Measurements from ENCODE around the gene RBP2. TPM values are rescaled to one million over a fixed set of nuclear protein-coding genes. Genes with fewer than 3 reads are reported as not detected.

The RBP2 gene
- total and polyA plus RNA-seq, 8 donors: 2.9 to 52.7 TPM; not detected in 6

DNA sequence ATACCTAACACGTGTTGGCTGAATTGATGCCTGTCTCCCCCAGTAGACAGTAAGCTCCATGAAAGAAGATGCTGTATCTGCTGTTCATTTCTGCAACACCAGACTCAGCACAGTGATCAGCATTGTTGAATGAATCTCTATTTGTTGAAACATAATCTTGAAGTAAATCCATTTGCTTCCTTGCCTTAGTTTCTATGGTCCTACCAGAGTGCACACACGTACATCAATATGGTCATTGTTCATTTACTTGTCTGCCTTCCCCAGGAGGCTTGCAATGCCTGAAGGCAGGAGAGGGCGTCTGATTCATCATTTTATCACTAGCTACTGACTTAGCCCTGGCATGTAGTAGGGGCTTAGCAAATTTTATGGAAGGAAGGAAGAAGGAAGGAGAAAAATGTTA, 19.2 kb downstream of the RBP2 start:
- DNase-seq: no peak
- no peaks in the 10 kb centered on the region for H3K27me3 ChIP-seq
- intact Hi-C loops (cut with DNase I; ENCODE audit: low total_unique reads): no loop called here
- no peaks in the 10 kb centered on the region for H3K9me3 ChIP-seq
- H3K4me1 ChIP-seq: no peaks in the 10 kb centered on the region
- TF ChIP-seq POLR2AphosphoS5 (IDR thresholded peaks at IDR 0.05) (no peak), EP300 (IDR thresholded peaks at IDR 0.05) (no peak), POLR2A (IDR thresholded peaks at IDR 0.05) (no peak)
- TF ChIP-seq, protein P1, sequence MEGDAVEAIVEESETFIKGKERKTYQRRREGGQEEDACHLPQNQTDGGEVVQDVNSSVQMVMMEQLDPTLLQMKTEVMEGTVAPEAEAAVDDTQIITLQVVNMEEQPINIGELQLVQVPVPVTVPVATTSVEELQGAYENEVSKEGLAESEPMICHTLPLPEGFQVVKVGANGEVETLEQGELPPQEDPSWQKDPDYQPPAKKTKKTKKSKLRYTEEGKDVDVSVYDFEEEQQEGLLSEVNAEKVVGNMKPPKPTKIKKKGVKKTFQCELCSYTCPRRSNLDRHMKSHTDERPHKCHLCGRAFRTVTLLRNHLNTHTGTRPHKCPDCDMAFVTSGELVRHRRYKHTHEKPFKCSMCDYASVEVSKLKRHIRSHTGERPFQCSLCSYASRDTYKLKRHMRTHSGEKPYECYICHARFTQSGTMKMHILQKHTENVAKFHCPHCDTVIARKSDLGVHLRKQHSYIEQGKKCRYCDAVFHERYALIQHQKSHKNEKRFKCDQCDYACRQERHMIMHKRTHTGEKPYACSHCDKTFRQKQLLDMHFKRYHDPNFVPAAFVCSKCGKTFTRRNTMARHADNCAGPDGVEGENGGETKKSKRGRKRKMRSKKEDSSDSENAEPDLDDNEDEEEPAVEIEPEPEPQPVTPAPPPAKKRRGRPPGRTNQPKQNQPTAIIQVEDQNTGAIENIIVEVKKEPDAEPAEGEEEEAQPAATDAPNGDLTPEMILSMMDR (IDR thresholded peaks at IDR 0.05): no peak
- 71 to 83% (median 82%) methylated on average over 3 of the region's 3 CpGs for WGBS, 5 donors
- H3K4me3 ChIP-seq: no peak overlapping the region
- H3K27ac ChIP-seq: no peak overlapping the region
- peaks cover 0 to 2% (median 0%) of the 10 kb centered on the region in 4 donors for H3K36me3 ChIP-seq

- intact Hi-C loops (cut with DNase I; ENCODE audit: low total_unique reads): no loop called here
- Histone ChIP-seq H3K27ac (no peak overlapping the region), H3K4me1 (no peaks in the 10 kb centered on the region), H3K4me3 (no peak overlapping the region), H3K36me3 (peaks cover 0 to 4% (median 0%) of the 10 kb centered on the region in 4 donors), H3K27me3 (no peaks in the 10 kb centered on the region), H3K9me3 (no peaks in the 10 kb centered on the region)
- TF ChIP-seq, protein P1 (IDR thresholded peaks at IDR 0.05): no peak
- TF ChIP-seq POLR2AphosphoS5 (IDR thresholded peaks at IDR 0.05) (no peak), POLR2A (IDR thresholded peaks at IDR 0.05) (no peak), EP300 (IDR thresholded peaks at IDR 0.05) (no peak)
- DNase-seq: no peak
- WGBS, 5 donors: 77 to 89% (median 84%) methylated on average over 4 of the region's 4 CpGs
Measured at GRCh38 chr3:139456386-139456785, 19.9 kb downstream of the RBP2 start.

DNA sequence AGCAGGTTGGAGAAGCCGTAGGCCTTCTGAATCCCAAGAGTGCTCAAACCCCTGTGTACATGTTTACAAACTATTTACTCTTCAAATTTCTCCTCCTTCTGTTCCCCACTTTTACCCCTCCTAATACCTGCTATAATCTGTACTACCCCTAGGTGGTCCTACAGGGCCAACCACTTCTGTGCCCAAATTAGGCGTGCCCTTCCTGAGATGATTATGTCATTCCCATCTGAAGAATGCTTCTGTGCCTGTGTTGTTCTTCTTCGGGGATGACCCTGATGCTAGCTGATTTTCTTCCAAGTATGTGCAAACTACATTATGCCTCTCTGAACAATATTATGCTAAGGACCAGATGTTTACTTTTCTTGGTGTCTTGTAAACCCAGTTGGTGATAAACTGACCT, 20.5 kb downstream of the RBP2 start:
- no peaks in the 10 kb centered on the region for H3K27me3 ChIP-seq
- intact Hi-C loops (cut with DNase I; ENCODE audit: low total_unique reads): no loop called here
- no peak for DNase-seq
- peaks cover 0 to 4% (median 0%) of the 10 kb centered on the region in 4 donors for H3K36me3 ChIP-seq
- H3K27ac ChIP-seq: no peak overlapping the region
- H3K9me3 ChIP-seq: no peaks in the 10 kb centered on the region
- whole genome bisulfite sequencing, 5 donors: 72 to 80% (median 76%) methylated on average over 3 of the region's 3 CpGs
- TF ChIP-seq EP300 (IDR thresholded peaks at IDR 0.05): no peak
- TF ChIP-seq POLR2AphosphoS5 (IDR thresholded peaks at IDR 0.05): no peak
- TF ChIP-seq POLR2A (IDR thresholded peaks at IDR 0.05): no peak
- TF ChIP-seq, protein P1 (IDR thresholded peaks at IDR 0.05): no peak
- H3K4me1 ChIP-seq: no peaks in the 10 kb centered on the region
- H3K4me3 ChIP-seq: no peak overlapping the region

GRCh38 chr3:139455206-139455605, 21.1 kb downstream of the RBP2 start:
- Histone ChIP-seq H3K27me3 (no peaks in the 10 kb centered on the region), H3K4me3 (no peak overlapping the region), H3K27ac (no peak overlapping the region), H3K9me3 (no peaks in the 10 kb centered on the region), H3K36me3 (peaks cover 0 to 4% (median 0%) of the 10 kb centered on the region in 4 donors), H3K4me1 (no peaks in the 10 kb centered on the region)
- intact Hi-C loops (cut with DNase I; ENCODE audit: low total_unique reads): no loop called here
- no peak for DNase-seq
- TF ChIP-seq POLR2AphosphoS5 (IDR thresholded peaks at IDR 0.05) (no peak), POLR2A (IDR thresholded peaks at IDR 0.05) (no peak), EP300 (IDR thresholded peaks at IDR 0.05) (no peak)
- TF ChIP-seq, protein P1 (IDR thresholded peaks at IDR 0.05): no peak
- 44 to 75% (median 57%) methylated on average over 1 of the region's 1 CpG for WGBS, 5 donors
